ENCODE results near the gene SARDH.
"Not testable (repeated sequence)": the region's sequence is repeated elsewhere in the genome, so short reads cannot be mapped to it uniquely, and the experiment has no call there.

Gene SARDH

GRCh38 chr9:133680976-133681657, 57.0 kb downstream of the SARDH start:
- no peak for DNase-seq (ENCODE audit: low read depth in 2 of 2)
- no peak overlapping the region for H3K4me3 ChIP-seq (replicated peaks in 1 of 2; ENCODE audit: low read depth in 2 of 2, low read length in 2 of 2)
- no peak for TF ChIP-seq CTCF (IDR thresholded peaks at IDR 0.05; ENCODE audit: low read depth, low read length)

- H3K4me3 ChIP-seq (replicated peaks in 1 of 2; ENCODE audit: low read depth in 2 of 2, low read length in 2 of 2), result no peak overlapping the region
- DNase-seq (ENCODE audit: low read depth in 2 of 2), result no peak
- TF ChIP-seq CTCF (IDR thresholded peaks at IDR 0.05; ENCODE audit: low read depth, low read length), result no peak
Observed at GRCh38 chr9:133680250-133680975, 57.7 kb downstream of the SARDH start.

- no peak overlapping the region for H3K4me3 ChIP-seq (replicated peaks in 1 of 2; ENCODE audit: low read depth in 2 of 2, low read length in 2 of 2)
- no peak for TF ChIP-seq CTCF (IDR thresholded peaks at IDR 0.05; ENCODE audit: low read depth, low read length)
- no peak for DNase-seq (ENCODE audit: low read depth in 2 of 2)
Observed at GRCh38 chr9:133679466-133680061, 58.6 kb downstream of the SARDH start.

GRCh38 chr9:133679056-133679455, 59.1 kb downstream of the SARDH start:
- TF ChIP-seq CTCF (IDR thresholded peaks at IDR 0.05; ENCODE audit: low read depth, low read length), result no peak
- DNase-seq (ENCODE audit: low read depth in 2 of 2), result no peak
- H3K4me3 ChIP-seq (replicated peaks in 1 of 2; ENCODE audit: low read depth in 2 of 2, low read length in 2 of 2), result no peak overlapping the region

- no peak for TF ChIP-seq CTCF (IDR thresholded peaks at IDR 0.05; ENCODE audit: low read depth, low read length)
- no peak for DNase-seq (ENCODE audit: low read depth in 2 of 2)
Observed at GRCh38 chr9:133677126-133678010, 60.8 kb downstream of the SARDH start.

GRCh38 chr9:133676450-133676849, 61.7 kb downstream of the SARDH start:
- no peak overlapping the region for H3K4me3 ChIP-seq (replicated peaks in 1 of 2; ENCODE audit: low read depth in 2 of 2, low read length in 2 of 2)
- TF ChIP-seq CTCF (IDR thresholded peaks at IDR 0.05; ENCODE audit: low read depth, low read length), result no peak
- peak in 1 of 2 donors; percentile 64 for DNase-seq (ENCODE audit: low read depth in 2 of 2)

More at GRCh38 chr9:133677126-133678010, 60.8 kb downstream of the SARDH start:
- H3K4me3 ChIP-seq (replicated peaks in 1 of 2; ENCODE audit: low read depth in 2 of 2, low read length in 2 of 2), result no peak overlapping the region

- H3K4me3 ChIP-seq (replicated peaks in 1 of 2; ENCODE audit: low read depth in 2 of 2, low read length in 2 of 2); DNase-seq (ENCODE audit: low read depth in 2 of 2): not testable (repeated sequence)
Observed at GRCh38 chr9:133675796-133676195, 62.4 kb downstream of the SARDH start.
